Spleen (tissue), 11 donors: Measurements from ENCODE around the gene PGRMC2. TPM values are rescaled to one million over a fixed set of nuclear protein-coding genes. Genes with fewer than 3 reads are reported as not detected.
A peak's percentile ranks its signal among the peaks of the same experiment; 100 is the strongest.

Experiments used
- DNase-seq: peaks from one replicate; pipeline ENCODE4 v3.0.0-alpha.2; 2020
- H3K27ac ChIP-seq, 8 donors: fragments of 200-600 bp; sonication (generic) in 7 of 8; 1 replicate in 4 of 8; 2 replicates in 4 of 8; pipeline versions ENCODE4 v1.5.0 to v1.8.0; 2016 to 2021; ENCODE audit warnings: inconsistent platforms in 4 of 8, mild to moderate bottlenecking in 4 of 8, moderate library complexity in 1 of 8
- H3K27me3 ChIP-seq, 7 donors: fragments of 200-600 bp; sonication (generic) in 6 of 7; replicated peaks in 1 of 7; 1 replicate in 4 of 7; 2 replicates in 3 of 7; pipeline versions ENCODE4 v1.5.0 to v1.8.0; 2016 to 2021; ENCODE audit warnings: inconsistent platforms in 3 of 7, mild to moderate bottlenecking in 1 of 7
- H3K36me3 ChIP-seq, 6 donors: fragments of 200-600 bp; sonication (generic) in 5 of 6; 1 replicate in 4 of 6; 2 replicates in 2 of 6; pipeline versions ENCODE4 v1.5.0 to v1.8.0; 2016 to 2021; ENCODE audit warnings: inconsistent platforms in 2 of 6
- H3K4me1 ChIP-seq, 6 donors: fragments of 200-600 bp; sonication (generic) in 5 of 6; 1 replicate in 3 of 6; 2 replicates in 3 of 6; pipeline versions ENCODE4 v1.5.0 to v1.8.0; 2016 to 2021; ENCODE audit warnings: inconsistent platforms in 3 of 6
- H3K4me3 ChIP-seq, 8 donors: fragments of 200-600 bp; sonication (generic) in 7 of 8; 1 replicate in 4 of 8; 2 replicates in 4 of 8; pipeline versions ENCODE4 v1.5.0 to v1.8.0; 2016 to 2021; ENCODE audit warnings: inconsistent platforms in 4 of 8, mild to moderate bottlenecking in 4 of 8, moderate library complexity in 2 of 8
- H3K9me3 ChIP-seq, 8 donors: fragments of 200-600 bp; sonication (generic) in 7 of 8; 1 replicate in 4 of 8; 2 replicates in 4 of 8; pipeline versions ENCODE4 v1.5.0 to v1.8.0; 2016 to 2021; ENCODE audit warnings: inconsistent platforms in 4 of 8
- POLR2A ChIP-seq, 3 donors: fragments of 450-650 bp; IDR thresholded peaks; one replicate each; pipeline ENCODE4 v1.5.1; 2017; ENCODE audit warnings: antibody characterized with exemption in 3 of 3, mild to moderate bottlenecking in 1 of 3
- POLR2AphosphoS5 ChIP-seq, 3 donors: sonication (generic); formaldehyde crosslinking; IDR thresholded peaks; one replicate each; pipeline ENCODE4 v1.5.1; 2017; ENCODE audit warnings: antibody characterized with exemption in 3 of 3
- WGBS, 5 donors: extraction: QIAGEN DNeasy Blood & Tissue Kit in 3 of 5; methylation state at CpG; one replicate each; pipeline versions ENCODE4 v1.1.5 to v1.1.7; 2013 to 2018; 5-methylcytosine and 5-hydroxymethylcytosine counted together
- intact Hi-C: fragments of 100-400 bp; cut with DNase I; formaldehyde crosslinking; loops from one replicate; pipeline ENCODE4 v1.15.0; 2023; ENCODE audit warnings: low total_unique reads
- polyA plus RNA-seq, 3 donors: library from polyadenylated mRNA; stranded (reverse); fragments of 200-250 nt; gene quantifications; one replicate each; pipeline ENCODE4 v1.2.1, GENCODE V29; 2013
- total RNA-seq, 7 donors: library from RNA; depleted of rRNA in 3 of 7; stranded (reverse); fragments of >200 nt in 3 of 7; fragmentation: NEBNext Ultra II Directional in 4 of 7; extraction: Animal tissue kit (Norgen Biotek cat#: 25700) in 4 of 7; gene quantifications; one replicate each; pipeline versions ENCODE4 v1.1.0 to v1.2.1, GENCODE V29; 2016 to 2021
- TF ChIP-seq, protein P1 (sequence below), 11 experiments: fragments of 200-600 bp in 7 of 11; fragments of 450-650 bp in 4 of 11; sonication (generic) in 4 of 11; IDR thresholded peaks in 8 of 11; conservative IDR thresholded peaks in 3 of 11; 1 replicate in 7 of 11; 2 replicates in 4 of 11; pipeline versions ENCODE4 v1.4.0 to v1.8.0; 2016 to 2021; ENCODE audit warnings: antibody characterized with exemption in 11 of 11, inconsistent platforms in 4 of 11, mild to moderate bottlenecking in 1 of 11
- donor health status: healthy with polysubstance abuse.
- donor health status: DM: no; HTN: no; CAD: no; lungs with moderate emphysema.
- donor health status: DM: no; HTN: no; CAD: no.
- donor health status: Bipolar disorder and iron deficiency.
- donor health status: healthy.
- donor health status: DM: no; HTN: no; CAD: no.
- donor health status: DM: yes; HTN: yes; CAD: no.

Gene PGRMC2
- total and polyA plus RNA-seq, 10 donors = 13.8 to 46.8 (median 29.8) TPM

DNA sequence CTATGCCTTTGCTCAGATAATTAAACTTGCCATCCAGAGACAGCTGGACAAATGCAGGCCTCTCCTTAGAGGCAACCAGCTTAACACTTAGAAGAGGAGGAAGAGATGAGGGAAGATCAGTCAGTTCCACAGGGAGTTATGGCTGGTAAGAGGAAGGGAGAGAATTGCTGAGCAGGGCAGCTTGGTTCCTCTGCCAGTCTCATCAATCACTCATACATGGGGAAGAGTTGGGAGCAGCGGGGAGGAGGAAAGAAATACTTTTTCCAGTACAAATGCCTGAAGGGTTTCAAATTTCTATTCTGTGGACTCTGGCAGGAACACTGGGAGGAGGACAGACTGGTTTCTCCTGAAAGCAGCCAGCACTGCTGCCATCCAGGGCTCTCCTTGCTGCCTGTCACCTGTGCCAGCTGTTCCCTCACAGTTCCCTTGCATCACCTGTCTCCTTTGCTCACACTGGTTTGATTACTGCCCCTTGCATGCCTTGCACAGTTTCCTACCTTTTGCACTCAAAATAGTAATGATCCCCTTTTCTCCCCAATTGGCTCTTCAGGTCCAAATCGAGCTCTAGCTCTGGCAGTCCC is 59.5 kb downstream of the PGRMC2 start:
- Histone ChIP-seq H3K27me3 (no peaks in the 10 kb centered on the region), H3K36me3 (no peaks in the 10 kb centered on the region), H3K9me3 (no peaks in the 10 kb centered on the region), H3K27ac (no peak overlapping the region), H3K4me1 (no peaks in the 10 kb centered on the region), H3K4me3 (no peak overlapping the region)
- intact Hi-C loops = no loop called here
- no peak for DNase-seq
- TF ChIP-seq POLR2A (IDR thresholded peaks at IDR 0.05) (no peak), POLR2AphosphoS5 (IDR thresholded peaks at IDR 0.05) (no peak)
- TF ChIP-seq, protein P1, sequence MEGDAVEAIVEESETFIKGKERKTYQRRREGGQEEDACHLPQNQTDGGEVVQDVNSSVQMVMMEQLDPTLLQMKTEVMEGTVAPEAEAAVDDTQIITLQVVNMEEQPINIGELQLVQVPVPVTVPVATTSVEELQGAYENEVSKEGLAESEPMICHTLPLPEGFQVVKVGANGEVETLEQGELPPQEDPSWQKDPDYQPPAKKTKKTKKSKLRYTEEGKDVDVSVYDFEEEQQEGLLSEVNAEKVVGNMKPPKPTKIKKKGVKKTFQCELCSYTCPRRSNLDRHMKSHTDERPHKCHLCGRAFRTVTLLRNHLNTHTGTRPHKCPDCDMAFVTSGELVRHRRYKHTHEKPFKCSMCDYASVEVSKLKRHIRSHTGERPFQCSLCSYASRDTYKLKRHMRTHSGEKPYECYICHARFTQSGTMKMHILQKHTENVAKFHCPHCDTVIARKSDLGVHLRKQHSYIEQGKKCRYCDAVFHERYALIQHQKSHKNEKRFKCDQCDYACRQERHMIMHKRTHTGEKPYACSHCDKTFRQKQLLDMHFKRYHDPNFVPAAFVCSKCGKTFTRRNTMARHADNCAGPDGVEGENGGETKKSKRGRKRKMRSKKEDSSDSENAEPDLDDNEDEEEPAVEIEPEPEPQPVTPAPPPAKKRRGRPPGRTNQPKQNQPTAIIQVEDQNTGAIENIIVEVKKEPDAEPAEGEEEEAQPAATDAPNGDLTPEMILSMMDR (IDR thresholded peaks at IDR 0.05 in 8 of 11, conservative IDR thresholded peaks at IDR 0.05 in 3 of 11) = no peak
- 66 to 84% (median 71%) methylated on average over 2 of the region's 2 CpGs for whole genome bisulfite sequencing, 5 donors

DNA sequence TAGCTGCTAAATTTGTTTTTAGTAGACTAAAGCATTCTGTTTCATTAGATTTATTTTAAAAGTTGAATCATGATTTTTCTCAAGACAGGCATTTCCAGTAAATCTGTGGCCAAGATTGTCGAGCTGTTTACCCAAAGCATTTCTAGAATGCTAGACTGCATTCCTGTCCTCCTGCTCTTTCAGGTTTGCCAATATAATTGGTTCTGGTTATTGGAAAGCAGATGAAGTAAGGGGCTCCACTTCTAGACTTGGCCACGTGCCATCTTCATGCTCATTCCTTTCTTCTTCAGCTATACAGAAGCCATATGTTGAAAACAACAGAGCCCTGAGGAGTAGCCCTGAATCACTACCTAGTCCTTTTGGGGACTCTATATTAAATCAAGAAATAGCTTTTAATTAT is 62.5 kb downstream of the PGRMC2 start:
- no peaks in the 10 kb centered on the region for H3K9me3 ChIP-seq
- H3K4me1 ChIP-seq = no peaks in the 10 kb centered on the region
- H3K36me3 ChIP-seq = no peaks in the 10 kb centered on the region
- no peaks in the 10 kb centered on the region for H3K27me3 ChIP-seq
- DNase-seq = no peak
- no peak for TF ChIP-seq POLR2A (IDR thresholded peaks at IDR 0.05)
- TF ChIP-seq, protein P1 (IDR thresholded peaks at IDR 0.05 in 8 of 11, conservative IDR thresholded peaks at IDR 0.05 in 3 of 11) = no peak
- TF ChIP-seq POLR2AphosphoS5 (IDR thresholded peaks at IDR 0.05) = no peak
- 71 to 87% (median 84%) methylated on average over 2 of the region's 2 CpGs for WGBS, 5 donors
- intact Hi-C loops = no loop called here
- H3K27ac ChIP-seq = no peak overlapping the region
- no peak overlapping the region for H3K4me3 ChIP-seq

DNA sequence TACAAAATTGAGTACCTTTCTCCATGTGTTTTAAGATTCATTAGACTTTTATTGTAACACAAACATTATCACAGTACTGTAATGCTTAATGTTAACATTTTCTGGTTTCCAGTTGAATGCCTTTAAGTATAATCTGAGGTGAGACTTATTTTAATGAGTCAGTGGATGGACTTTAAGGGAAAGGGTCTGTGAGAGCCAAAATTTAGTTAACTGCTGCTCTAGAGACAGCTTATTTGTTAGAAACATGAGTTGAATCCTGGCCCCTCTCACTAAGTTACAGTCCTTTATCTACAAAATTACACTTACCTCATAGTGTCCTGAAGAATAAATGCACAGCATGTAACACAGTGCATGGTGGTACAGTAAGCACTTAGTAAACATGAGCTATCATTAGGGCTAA is 66.0 kb downstream of the PGRMC2 start:
- TF ChIP-seq POLR2A (IDR thresholded peaks at IDR 0.05) (no peak), POLR2AphosphoS5 (IDR thresholded peaks at IDR 0.05) (no peak)
- TF ChIP-seq, protein P1 (IDR thresholded peaks at IDR 0.05 in 8 of 11, conservative IDR thresholded peaks at IDR 0.05 in 3 of 11) = no peak
- Histone ChIP-seq H3K4me3 (no peak overlapping the region), H3K27me3 (no peaks in the 10 kb centered on the region), H3K36me3 (no peaks in the 10 kb centered on the region), H3K4me1 (no peaks in the 10 kb centered on the region), H3K9me3 (no peaks in the 10 kb centered on the region), H3K27ac (no peak overlapping the region)
- no peak for DNase-seq
- intact Hi-C loops = no loop called here

DNA sequence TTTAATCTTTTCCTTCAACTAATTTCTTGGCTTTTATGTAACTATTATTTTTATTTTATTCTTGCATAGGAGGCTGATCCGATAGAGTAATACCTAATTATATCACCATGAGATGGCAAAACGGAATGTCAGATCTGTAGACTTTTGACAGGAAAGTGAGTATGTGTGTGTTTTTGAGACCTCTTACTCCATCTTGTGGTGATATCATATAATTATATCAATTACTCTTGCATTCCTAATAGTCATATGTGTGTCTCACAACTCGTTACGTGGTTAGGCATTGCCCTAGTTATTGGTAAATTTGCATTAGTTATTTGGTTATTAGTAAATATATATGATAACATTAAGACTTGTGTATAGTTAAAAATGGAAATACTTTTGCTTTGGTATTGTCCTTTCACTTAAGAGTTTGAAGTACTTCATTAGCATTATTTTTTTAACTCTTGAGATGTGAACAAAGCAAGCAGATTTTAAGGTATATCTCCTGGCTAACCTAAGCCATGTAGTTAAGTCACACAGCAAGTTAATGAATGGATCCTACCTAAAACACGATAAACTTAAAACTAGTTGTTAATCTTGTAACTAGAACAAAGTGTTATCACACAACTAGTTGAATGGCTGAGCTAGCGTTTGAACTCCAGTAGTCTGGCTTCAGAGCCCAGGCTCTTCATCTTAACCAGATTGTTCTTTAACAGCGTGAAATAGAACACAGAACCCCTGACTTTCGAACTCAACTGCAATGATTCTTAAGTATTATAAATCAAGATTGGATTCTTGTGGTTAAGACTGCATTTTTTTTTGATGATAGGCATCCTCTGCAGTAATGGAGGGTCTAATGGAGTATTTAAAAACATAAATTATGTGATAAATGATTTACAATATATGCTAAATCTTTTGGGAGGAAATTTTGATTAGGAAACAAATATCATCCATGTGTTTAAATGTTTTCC is 67.1 kb downstream of the PGRMC2 start:
- WGBS, 5 donors = 37 to 53% (median 43%) methylated on average over 8 of the region's 8 CpGs
- H3K9me3 ChIP-seq = no peaks in the 10 kb centered on the region
- no peaks in the 10 kb centered on the region for H3K36me3 ChIP-seq
- H3K4me1 ChIP-seq = no peaks in the 10 kb centered on the region
- no peak overlapping the region for H3K27ac ChIP-seq
- TF ChIP-seq POLR2AphosphoS5 (IDR thresholded peaks at IDR 0.05) = no peak
- no peak for TF ChIP-seq POLR2A (IDR thresholded peaks at IDR 0.05)
- TF ChIP-seq, protein P1 (IDR thresholded peaks at IDR 0.05 in 8 of 11, conservative IDR thresholded peaks at IDR 0.05 in 3 of 11) = peak in 1 of 11 experiments; percentile 30
- H3K27me3 ChIP-seq = no peaks in the 10 kb centered on the region
- DNase-seq = no peak
- no peak overlapping the region for H3K4me3 ChIP-seq
- intact Hi-C loops = no loop called here
